HEK293T (cell line): Measurements from ENCODE around the gene GTF3C5.

Experiments used
- ARNT ChIP-seq: fragments of 450-650 bp; IDR thresholded peaks from 2 replicates; pipeline ENCODE4 v1.6.1; 2017; ENCODE audit warnings: mild to moderate bottlenecking
- CTBP1 ChIP-seq: fragments of 450-650 bp; IDR thresholded peaks from 2 replicates; pipeline ENCODE4 v1.6.1; 2016; ENCODE audit warnings: borderline replicate concordance
- ELF4 ChIP-seq: fragments of 450-650 bp; IDR thresholded peaks from 2 replicates; pipeline ENCODE4 v1.6.1; 2017; ENCODE audit warnings: antibody characterized with exemption
- FOXA1 ChIP-seq: fragments of 450-650 bp; IDR thresholded peaks from 2 replicates; pipeline ENCODE4 v1.6.1; 2016; ENCODE audit warnings: mild to moderate bottlenecking
- FOXK2 ChIP-seq: fragments of 450-650 bp; IDR thresholded peaks from 2 replicates; pipeline ENCODE4 v1.6.1; 2016; ENCODE audit warnings: mild to moderate bottlenecking
- L3MBTL2 ChIP-seq: fragments of 450-650 bp; conservative IDR thresholded peaks from 2 replicates; pipeline ENCODE4 v1.6.1; 2016; ENCODE audit warnings: mild to moderate bottlenecking
- SUZ12 ChIP-seq: fragments of 450-650 bp; IDR thresholded peaks from 2 replicates; pipeline ENCODE4 v1.6.1; 2016; ENCODE audit warnings: mild to moderate bottlenecking
- TARDBP ChIP-seq: fragments of 450-650 bp; IDR thresholded peaks from 2 replicates; pipeline ENCODE4 v1.6.1; 2016

DNA sequence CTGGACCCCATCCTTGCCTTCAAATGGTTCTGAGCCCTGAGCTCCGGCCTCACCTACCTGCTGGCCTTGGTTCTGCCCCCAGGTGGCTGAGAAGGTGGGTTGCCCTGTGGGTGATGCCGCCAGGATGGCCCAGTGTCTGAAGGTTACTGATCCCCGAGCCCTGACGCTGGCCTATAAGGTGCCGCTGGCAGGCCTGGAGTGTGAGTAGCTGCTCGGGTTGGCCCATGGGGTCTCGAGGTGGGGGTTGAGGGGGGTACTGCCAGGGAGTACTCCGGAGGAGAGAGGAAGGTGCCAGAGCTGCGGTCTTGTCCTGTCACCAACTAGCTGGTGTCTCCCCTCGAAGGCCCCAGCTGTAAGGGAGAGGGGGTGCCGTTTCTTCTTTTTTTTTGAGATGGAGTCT is 36.2 kb downstream of the GTF3C5 start:
- TF ChIP-seq ELF4 = no peak
- no peak for TF ChIP-seq TARDBP
- TF ChIP-seq FOXA1 = no peak
- TF ChIP-seq L3MBTL2 = no peak
- no peak for TF ChIP-seq FOXK2
- TF ChIP-seq ARNT = no peak
- TF ChIP-seq SUZ12 = no peak
- no peak for TF ChIP-seq CTBP1
